Neuronal stem cell (in vitro differentiated cells): ENCODE results near the gene INSYN1.

Experiments
- DNase-seq: peaks from one replicate; pipeline ENCODE4 v3.0.0-alpha.2; 2013; ENCODE audit warnings: low spot score
- H2AFZ ChIP-seq: one replicate; pipeline ENCODE4 v1.6.1; 2013; ENCODE audit warnings: mild to moderate bottlenecking, low read length, inconsistent platforms
- H2AK5ac ChIP-seq: 2 replicates; pipeline ENCODE4 v1.6.1; 2013; ENCODE audit warnings: low read depth, mild to moderate bottlenecking, inconsistent platforms, low read length, moderate library complexity, mixed read lengths
- H2BK120ac ChIP-seq: 2 replicates; pipeline ENCODE4 v1.6.1; 2013; ENCODE audit warnings: low read depth, mild to moderate bottlenecking, inconsistent platforms, low read length, moderate library complexity, mixed read lengths
- H2BK12ac ChIP-seq: one replicate; pipeline ENCODE4 v1.6.1; 2013; ENCODE audit warnings: low read length, inconsistent platforms
- H2BK15ac ChIP-seq: 2 replicates; pipeline ENCODE4 v1.6.1; 2013; ENCODE audit warnings: mild to moderate bottlenecking, low read length, inconsistent platforms, mixed read lengths
- H2BK5ac ChIP-seq: one replicate; pipeline ENCODE4 v1.6.1; 2013; ENCODE audit warnings: inconsistent platforms, mild to moderate bottlenecking, low read length, moderate library complexity
- H3K14ac ChIP-seq: one replicate; pipeline ENCODE4 v1.6.1; 2013; ENCODE audit warnings: low read length, inconsistent platforms
- H3K18ac ChIP-seq: 2 replicates; pipeline ENCODE4 v1.6.1; 2013; ENCODE audit warnings: low read length, inconsistent platforms
- H3K23ac ChIP-seq: 2 replicates; pipeline ENCODE4 v1.6.1; 2013; ENCODE audit warnings: low read depth, mild to moderate bottlenecking, mixed read lengths, low read length, inconsistent platforms; ENCODE audit not compliant: poor library complexity
- H3K27ac ChIP-seq: replicated peaks from 3 replicates; pipeline ENCODE4 v1.5.1; 2013; ENCODE audit warnings: low read length, inconsistent platforms
- H3K27me3 ChIP-seq, 3 experiments: 2 replicates each; pipeline ENCODE4 v1.6.1; 2013; ENCODE audit warnings: low read length in 3 of 3, mild to moderate bottlenecking in 2 of 3, inconsistent platforms in 1 of 3, low read depth in 1 of 3, mixed read lengths in 1 of 3, moderate library complexity in 1 of 3; ENCODE audit not compliant: control insufficient read depth in 3 of 3, insufficient read depth in 3 of 3
- H3K36me3 ChIP-seq, 2 donors: replicated peaks in 1 of 2; 2 replicates each; pipeline ENCODE4 v1.6.1; 2013; ENCODE audit warnings: low read length in 2 of 2; ENCODE audit not compliant: control insufficient read depth in 2 of 2, insufficient read depth in 2 of 2
- H3K4ac ChIP-seq: 2 replicates; pipeline ENCODE4 v1.6.1; 2013; ENCODE audit warnings: inconsistent platforms, mild to moderate bottlenecking, low read length, moderate library complexity
- H3K4me1 ChIP-seq, 2 donors: 1 replicate in 1 of 2; 2 replicates in 1 of 2; pipeline ENCODE4 v1.6.1; 2013; ENCODE audit warnings: low read length in 2 of 2, low read depth in 1 of 2; ENCODE audit not compliant: control insufficient read depth in 2 of 2, insufficient read depth in 1 of 2
- H3K4me2 ChIP-seq: one replicate; pipeline ENCODE4 v1.6.1; 2013; ENCODE audit warnings: mild to moderate bottlenecking, low read length, inconsistent platforms; ENCODE audit not compliant: insufficient read depth, poor library complexity, severe bottlenecking
- H3K4me3 ChIP-seq, 2 donors: 2 replicates each; pipeline ENCODE4 v1.5.1; 2013; ENCODE audit warnings: low read length in 2 of 2, mild to moderate bottlenecking in 2 of 2, inconsistent platforms in 1 of 2, moderate library complexity in 1 of 2
- H3K79me1 ChIP-seq: one replicate; pipeline ENCODE4 v1.6.1; 2013; ENCODE audit warnings: low read depth, mild to moderate bottlenecking, inconsistent platforms, low read length, moderate library complexity
- H3K9ac ChIP-seq: one replicate; pipeline ENCODE4 v1.6.1; 2013; ENCODE audit warnings: mild to moderate bottlenecking, low read depth, low read length, inconsistent platforms; ENCODE audit not compliant: poor library complexity
- H3K9me3 ChIP-seq, 2 donors: replicated peaks in 1 of 2; 2 replicates each; pipeline versions ENCODE3 to v1.6.1; 2013; ENCODE audit warnings: low read length in 2 of 2, mild to moderate bottlenecking in 2 of 2, inconsistent platforms in 1 of 2, low read depth in 1 of 2, mixed read lengths in 1 of 2, moderate library complexity in 1 of 2; ENCODE audit not compliant: control insufficient read depth in 2 of 2, insufficient read depth in 1 of 2
- H4K8ac ChIP-seq: one replicate; pipeline ENCODE4 v1.6.1; 2013; ENCODE audit warnings: low read depth, mild to moderate bottlenecking, inconsistent platforms, low read length, moderate library complexity
- H4K91ac ChIP-seq: one replicate; pipeline ENCODE4 v1.6.1; 2013; ENCODE audit warnings: low read length, low read depth, mild to moderate bottlenecking, inconsistent platforms; ENCODE audit not compliant: poor library complexity
- WGBS, 2 donors: extraction: QIAGEN DNeasy Blood & Tissue Kit; methylation state at CpG; one replicate each; pipeline ENCODE4 v1.1.7; 2013; ENCODE audit warnings: missing lambda C conversion rate in 2 of 2, mixed read lengths in 1 of 2; ENCODE audit not compliant: insufficient read length in 2 of 2, insufficient replicate concordance in 1 of 2; ENCODE audit errors: extremely low coverage in 2 of 2; 5-methylcytosine and 5-hydroxymethylcytosine counted together

INSYN1 gene

GRCh38 chr15:73718694-73719093 is 34.5 kb downstream of the INSYN1 start:
- H2BK15ac ChIP-seq = no peak overlapping the region
- H2BK12ac ChIP-seq = no peak overlapping the region
- no peak overlapping the region for H3K4me3 ChIP-seq
- no peak overlapping the region for H2BK120ac ChIP-seq
- no peak overlapping the region for H3K27ac ChIP-seq
- no peak overlapping the region for H4K91ac ChIP-seq
- no peaks in the 10 kb centered on the region for H3K79me1 ChIP-seq
- peaks cover 3 to 9% of the 10 kb centered on the region in 2 donors for H3K4me1 ChIP-seq
- no peaks in the 10 kb centered on the region for H3K27me3 ChIP-seq
- WGBS, 2 donors = no CpG with 5 or more reads among the region's 4 CpGs
- H3K18ac ChIP-seq = no peak overlapping the region
- no peak overlapping the region for H3K14ac ChIP-seq
- no peak overlapping the region for H3K4ac ChIP-seq
- no peak overlapping the region for H2BK5ac ChIP-seq
- no peak overlapping the region for H2AK5ac ChIP-seq
- no peaks in the 10 kb centered on the region for H3K9me3 ChIP-seq
- no peak overlapping the region for H2AFZ ChIP-seq
- peaks cover 4 to 13% of the 10 kb centered on the region in 2 donors for H3K36me3 ChIP-seq
- no peak for DNase-seq
- no peak overlapping the region for H4K8ac ChIP-seq
- no peak overlapping the region for H3K4me2 ChIP-seq
- H3K23ac ChIP-seq = no peak overlapping the region
- no peak overlapping the region for H3K9ac ChIP-seq

- Histone ChIP-seq H2BK120ac (no peak overlapping the region), H2AFZ (no peak overlapping the region), H3K4ac (no peak overlapping the region), H2BK12ac (no peak overlapping the region), H4K91ac (no peak overlapping the region), H3K27me3 (no peaks in the 10 kb centered on the region), H3K14ac (no peak overlapping the region), H3K27ac (no peak overlapping the region), H3K23ac (no peak overlapping the region), H3K4me2 (no peak overlapping the region), H3K18ac (no peak overlapping the region), H3K4me3 (no peak overlapping the region), H3K9me3 (no peaks in the 10 kb centered on the region), H3K79me1 (no peaks in the 10 kb centered on the region), H3K9ac (no peak overlapping the region), H2BK5ac (no peak overlapping the region), H4K8ac (no peak overlapping the region), H3K36me3 (peaks cover 13 to 21% of the 10 kb centered on the region in 2 donors), H2BK15ac (no peak overlapping the region), H2AK5ac (no peak overlapping the region), H3K4me1 (peaks cover 0 to 2% of the 10 kb centered on the region in 2 donors)
- DNase-seq = no peak
- WGBS, 2 donors = no CpG with 5 or more reads among the region's 11 CpGs
Measured at GRCh38 chr15:73717802-73718201, 35.3 kb downstream of the INSYN1 start.

- Histone ChIP-seq H3K4me1 (no peaks in the 10 kb centered on the region), H3K9me3 (no peaks in the 10 kb centered on the region), H3K27me3 (peaks cover 0 to 2% (median 0%) of the 10 kb centered on the region in 3 experiments), H3K79me1 (peaks cover 2% of the 10 kb centered on the region), H3K18ac (no peak overlapping the region), H3K9ac (no peak overlapping the region), H3K27ac (no peak overlapping the region), H3K4me2 (no peak overlapping the region), H2BK120ac (no peak overlapping the region), H3K4ac (no peak overlapping the region), H2AK5ac (no peak overlapping the region), H3K14ac (no peak overlapping the region), H4K8ac (no peak overlapping the region), H3K23ac (no peak overlapping the region), H2AFZ (no peak overlapping the region), H3K36me3 (peaks cover 19 to 27% of the 10 kb centered on the region in 2 donors), H2BK12ac (no peak overlapping the region), H2BK15ac (no peak overlapping the region), H3K4me3 (no peak overlapping the region), H2BK5ac (no peak overlapping the region), H4K91ac (no peak overlapping the region)
- no CpG with 5 or more reads among the region's 3 CpGs for WGBS, 2 donors
- no peak for DNase-seq
Measured at GRCh38 chr15:73717206-73717605, 35.9 kb downstream of the INSYN1 start.

- Histone ChIP-seq H4K91ac (no peak overlapping the region), H3K27ac (no peak overlapping the region), H3K9ac (no peak overlapping the region), H3K18ac (no peak overlapping the region), H3K9me3 (no peaks in the 10 kb centered on the region), H4K8ac (no peak overlapping the region), H3K4ac (no peak overlapping the region), H2BK5ac (no peak overlapping the region), H3K36me3 (peaks cover 20 to 33% of the 10 kb centered on the region in 2 donors), H3K23ac (no peak overlapping the region), H2BK15ac (no peak overlapping the region), H3K4me1 (no peaks in the 10 kb centered on the region), H3K79me1 (peaks cover 2% of the 10 kb centered on the region), H3K4me2 (no peak overlapping the region), H3K14ac (no peak overlapping the region), H3K27me3 (peaks cover 0 to 2% (median 0%) of the 10 kb centered on the region in 3 experiments), H2BK12ac (no peak overlapping the region), H2AFZ (no peak overlapping the region), H3K4me3 (no peak overlapping the region), H2AK5ac (no peak overlapping the region), H2BK120ac (no peak overlapping the region)
- no peak for DNase-seq
- no CpG with 5 or more reads among the region's 6 CpGs for WGBS, 2 donors
Measured at GRCh38 chr15:73716417-73716816, 36.7 kb downstream of the INSYN1 start.
